Uterus (tissue), 2 donors: Measurements from ENCODE around the gene RAPGEF3.

ENCODE experiments used
- POLR2A ChIP-seq, 2 donors: fragments of 450-650 bp; IDR thresholded peaks; one replicate each; pipeline ENCODE4 v1.6.1; 2016; ENCODE audit warnings: antibody characterized with exemption in 2 of 2, mild to moderate bottlenecking in 1 of 2, moderate library complexity in 1 of 2
- TF ChIP-seq, protein P1 (sequence below), 4 experiments: fragments of 200-600 bp in 2 of 4; fragments of 450-650 bp in 2 of 4; sonication (generic) in 2 of 4; IDR thresholded peaks; one replicate each; pipeline ENCODE4 v1.5.1; 2016 to 2019; ENCODE audit warnings: antibody characterized with exemption in 4 of 4, mild to moderate bottlenecking in 2 of 4, moderate library complexity in 1 of 4

DNA sequence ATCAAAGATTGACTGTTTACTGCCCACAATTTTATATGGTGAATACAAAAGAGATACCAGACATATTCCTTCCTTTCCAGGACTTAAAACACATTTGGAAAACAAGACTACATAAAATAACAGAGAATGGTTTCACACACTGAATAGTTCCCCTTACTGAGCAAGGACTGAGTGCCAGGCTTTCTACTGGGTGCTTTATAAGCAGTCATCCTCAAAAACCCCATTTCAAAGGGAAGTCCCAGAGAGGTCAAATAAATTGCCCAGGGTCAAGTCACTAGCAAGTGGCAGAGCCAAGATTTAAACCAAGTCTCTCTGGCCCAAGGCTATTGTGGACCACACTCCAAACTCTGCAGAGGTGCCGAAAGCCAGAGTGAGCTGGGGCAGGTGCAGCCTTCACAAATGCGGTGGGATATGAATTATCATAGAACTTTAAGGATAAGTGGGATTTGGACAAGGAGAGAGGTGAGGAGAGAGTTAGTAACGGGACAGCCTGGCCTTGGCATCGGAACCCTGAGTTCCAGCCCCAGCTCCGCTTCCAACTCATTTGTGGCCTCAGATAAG is 43.8 kb downstream of the RAPGEF3 start:
- TF ChIP-seq, protein P1, sequence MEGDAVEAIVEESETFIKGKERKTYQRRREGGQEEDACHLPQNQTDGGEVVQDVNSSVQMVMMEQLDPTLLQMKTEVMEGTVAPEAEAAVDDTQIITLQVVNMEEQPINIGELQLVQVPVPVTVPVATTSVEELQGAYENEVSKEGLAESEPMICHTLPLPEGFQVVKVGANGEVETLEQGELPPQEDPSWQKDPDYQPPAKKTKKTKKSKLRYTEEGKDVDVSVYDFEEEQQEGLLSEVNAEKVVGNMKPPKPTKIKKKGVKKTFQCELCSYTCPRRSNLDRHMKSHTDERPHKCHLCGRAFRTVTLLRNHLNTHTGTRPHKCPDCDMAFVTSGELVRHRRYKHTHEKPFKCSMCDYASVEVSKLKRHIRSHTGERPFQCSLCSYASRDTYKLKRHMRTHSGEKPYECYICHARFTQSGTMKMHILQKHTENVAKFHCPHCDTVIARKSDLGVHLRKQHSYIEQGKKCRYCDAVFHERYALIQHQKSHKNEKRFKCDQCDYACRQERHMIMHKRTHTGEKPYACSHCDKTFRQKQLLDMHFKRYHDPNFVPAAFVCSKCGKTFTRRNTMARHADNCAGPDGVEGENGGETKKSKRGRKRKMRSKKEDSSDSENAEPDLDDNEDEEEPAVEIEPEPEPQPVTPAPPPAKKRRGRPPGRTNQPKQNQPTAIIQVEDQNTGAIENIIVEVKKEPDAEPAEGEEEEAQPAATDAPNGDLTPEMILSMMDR (IDR thresholded peaks at IDR 0.05), result no peak
- TF ChIP-seq POLR2A (IDR thresholded peaks at IDR 0.05), result no peak
